HG03108 (cell line): ENCODE measurements around the gene GNAZ.

Experiments
- ATAC-seq: cut with Tn5 transposase; IDR thresholded peaks from one replicate; pipeline ENCODE4 v1.9.1; 2021; ENCODE audit warnings: moderate library complexity; ENCODE audit not compliant: unreplicated experiment

GNAZ gene

GRCh38 chr22:23117891-23118646 lies 47.8 kb downstream of the GNAZ start:
- no peak for ATAC-seq

GRCh38 chr22:23118647-23119493 lies 48.6 kb downstream of the GNAZ start:
- ATAC-seq: no peak

- ATAC-seq: no peak
Observed at GRCh38 chr22:23119494-23120414, 49.4 kb downstream of the GNAZ start.

- ATAC-seq: no peak
Observed at GRCh38 chr22:23120415-23120899, 50.1 kb downstream of the GNAZ start.

GRCh38 chr22:23121000-23121421 lies 50.7 kb downstream of the GNAZ start:
- no peak for ATAC-seq

- ATAC-seq: no peak
Observed at GRCh38 chr22:23121424-23121823, 51.1 kb downstream of the GNAZ start.

GRCh38 chr22:23122216-23122957 lies 52.1 kb downstream of the GNAZ start:
- no peak for ATAC-seq

GRCh38 chr22:23122992-23123803 lies 52.9 kb downstream of the GNAZ start:
- ATAC-seq: no peak

GRCh38 chr22:23123804-23124254 lies 53.5 kb downstream of the GNAZ start:
- ATAC-seq: no peak

GRCh38 chr22:23124611-23125511 lies 54.5 kb downstream of the GNAZ start:
- no peak for ATAC-seq

GRCh38 chr22:23125512-23126103 lies 55.3 kb downstream of the GNAZ start:
- no peak for ATAC-seq

- ATAC-seq: no peak
Observed at GRCh38 chr22:23126165-23127054, 56.1 kb downstream of the GNAZ start.

GRCh38 chr22:23127055-23127756 lies 56.9 kb downstream of the GNAZ start:
- ATAC-seq: no peak

GRCh38 chr22:23127788-23128187 lies 57.5 kb downstream of the GNAZ start:
- no peak for ATAC-seq

- ATAC-seq: no peak
Observed at GRCh38 chr22:23128269-23129108, 58.2 kb downstream of the GNAZ start.
